Natural killer cell (primary cell): ENCODE results near the gene MCRIP2. TPM values are rescaled to one million over a fixed set of nuclear protein-coding genes. Genes with fewer than 3 reads are reported as not detected.

Experiments
- ATAC-seq, 3 donors: fragments of 150-1000 bp in 2 of 3; fragments of 200-7000 bp in 1 of 3; cut with Tn5 transposase; 1 replicate in 1 of 3; 2 replicates in 2 of 3; pipeline ENCODE4 v1.10.0; 2021; ENCODE audit warnings: mild to moderate bottlenecking in 2 of 3, moderate library complexity in 2 of 3
- DNase-seq, 2 donors: peaks; one replicate each; pipeline versions ENCODE4 v3.0.0 to v3.0.0-alpha.2; 2013 to 2021; ENCODE audit warnings: mixed read lengths in 1 of 2
- H3K27ac ChIP-seq: one replicate; pipeline ENCODE4 v1.5.1; 2013; ENCODE audit warnings: mild to moderate bottlenecking, low read length
- H3K27me3 ChIP-seq: one replicate; pipeline ENCODE4 v1.6.1; 2013; ENCODE audit warnings: low read length; ENCODE audit not compliant: control insufficient read depth, insufficient read depth
- H3K36me3 ChIP-seq: one replicate; pipeline ENCODE4 v1.6.1; 2013; ENCODE audit warnings: low read length; ENCODE audit not compliant: control insufficient read depth, insufficient read depth
- H3K4me1 ChIP-seq: one replicate; pipeline ENCODE4 v1.6.1; 2013; ENCODE audit warnings: low read length; ENCODE audit not compliant: control insufficient read depth, insufficient read depth
- H3K4me3 ChIP-seq: one replicate; pipeline ENCODE4 v1.5.1; 2013; ENCODE audit warnings: low read length
- H3K9me3 ChIP-seq: one replicate; pipeline ENCODE4 v1.6.1; 2013; ENCODE audit warnings: low read length; ENCODE audit not compliant: control insufficient read depth, insufficient read depth
- H3K27ac Mint-ChIP-seq, 2 donors: one replicate each; pipeline ENCODE4 v1.8.0; 2022; ENCODE audit warnings: mild to moderate bottlenecking in 2 of 2, mixed read lengths in 2 of 2, moderate library complexity in 1 of 2
- H3K27me3 Mint-ChIP-seq, 2 donors: one replicate each; pipeline ENCODE4 v1.8.0; 2022; ENCODE audit warnings: low read depth in 2 of 2, mixed read lengths in 2 of 2
- H3K36me3 Mint-ChIP-seq: one replicate; pipeline ENCODE4 v1.8.0; 2022; ENCODE audit warnings: mixed read lengths
- H3K4me1 Mint-ChIP-seq, 2 donors: one replicate each; pipeline ENCODE4 v1.8.0; 2022; ENCODE audit warnings: mixed read lengths in 2 of 2
- H3K4me3 Mint-ChIP-seq: one replicate; pipeline ENCODE4 v1.8.0; 2022; ENCODE audit warnings: mild to moderate bottlenecking, moderate library complexity, mixed read lengths
- H3K9me3 Mint-ChIP-seq, 2 donors: one replicate each; pipeline ENCODE4 v1.8.0; 2022; ENCODE audit warnings: mixed read lengths in 2 of 2
- WGBS: methylation state at CpG from one replicate; pipeline ENCODE4 v1.1.7; 2013; ENCODE audit warnings: missing lambda C conversion rate; ENCODE audit not compliant: insufficient coverage; 5-methylcytosine and 5-hydroxymethylcytosine counted together
- intact Hi-C: fragments of 100-400 bp; cut with micrococcal nuclease; formaldehyde crosslinking; loops from one replicate; pipeline ENCODE4 v1.14.2; 2022
- total RNA-seq, 4 donors: library from RNA; stranded (reverse); fragments of 120-200 nt in 1 of 4; gene quantifications; one replicate each; pipeline versions ENCODE4 v1.2.3 to v1.2.4, GENCODE V29; 2013 to 2022
- TF ChIP-seq, protein P1 (sequence below): fragments of 200-600 bp; IDR thresholded peaks from one replicate; pipeline ENCODE4 v1.8.0; 2022; ENCODE audit warnings: antibody characterized with exemption

The MCRIP2 gene
- total RNA-seq, 3 donors from 2014 or later (not counting 1 experiment from before 2014, with no cell fraction given), result 11.3 to 17.4 (median 15.7) TPM

DNA sequence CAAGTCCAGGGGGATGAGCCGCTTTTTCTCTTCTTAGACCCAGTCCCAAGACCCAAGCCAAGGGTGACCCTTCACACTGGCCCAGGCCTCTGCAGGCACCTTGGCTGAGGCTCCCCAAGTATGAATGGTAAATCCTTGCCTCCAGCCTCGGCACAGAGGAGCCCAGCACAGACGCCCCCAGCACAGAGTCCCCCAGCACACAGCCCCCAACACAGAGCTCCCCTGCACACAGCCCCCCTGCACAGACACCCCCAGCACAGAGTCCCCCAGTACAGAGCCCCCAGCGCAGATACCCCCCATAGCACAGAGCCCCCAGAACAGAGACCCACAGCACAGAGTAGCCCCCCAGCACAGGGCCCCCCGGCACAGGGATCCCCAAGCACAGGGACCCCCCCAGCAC, 1.0 kb upstream of the MCRIP2 start:
- Mint-ChIP-seq H3K27me3 (peaks cover 0 to 3% of the 10 kb centered on the region in 2 donors), H3K9me3 (no peaks in the 10 kb centered on the region), H3K27ac (peak overlapping the region in 1 of 2 donors; percentile 38), H3K36me3 (no peaks in the 10 kb centered on the region), H3K4me1 (peaks cover 7 to 20% of the 10 kb centered on the region in 2 donors), H3K4me3 (peak overlapping the region; percentile 67)
- H3K9me3 ChIP-seq, result no peaks in the 10 kb centered on the region
- H3K36me3 ChIP-seq, result no peaks in the 10 kb centered on the region
- DNase-seq, result no peak
- TF ChIP-seq, protein P1, sequence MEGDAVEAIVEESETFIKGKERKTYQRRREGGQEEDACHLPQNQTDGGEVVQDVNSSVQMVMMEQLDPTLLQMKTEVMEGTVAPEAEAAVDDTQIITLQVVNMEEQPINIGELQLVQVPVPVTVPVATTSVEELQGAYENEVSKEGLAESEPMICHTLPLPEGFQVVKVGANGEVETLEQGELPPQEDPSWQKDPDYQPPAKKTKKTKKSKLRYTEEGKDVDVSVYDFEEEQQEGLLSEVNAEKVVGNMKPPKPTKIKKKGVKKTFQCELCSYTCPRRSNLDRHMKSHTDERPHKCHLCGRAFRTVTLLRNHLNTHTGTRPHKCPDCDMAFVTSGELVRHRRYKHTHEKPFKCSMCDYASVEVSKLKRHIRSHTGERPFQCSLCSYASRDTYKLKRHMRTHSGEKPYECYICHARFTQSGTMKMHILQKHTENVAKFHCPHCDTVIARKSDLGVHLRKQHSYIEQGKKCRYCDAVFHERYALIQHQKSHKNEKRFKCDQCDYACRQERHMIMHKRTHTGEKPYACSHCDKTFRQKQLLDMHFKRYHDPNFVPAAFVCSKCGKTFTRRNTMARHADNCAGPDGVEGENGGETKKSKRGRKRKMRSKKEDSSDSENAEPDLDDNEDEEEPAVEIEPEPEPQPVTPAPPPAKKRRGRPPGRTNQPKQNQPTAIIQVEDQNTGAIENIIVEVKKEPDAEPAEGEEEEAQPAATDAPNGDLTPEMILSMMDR, result no peak
- H3K27ac ChIP-seq, result no peak overlapping the region
- no peak overlapping the region for H3K4me3 ChIP-seq
- 98% methylated on average over 3 of the region's 5 CpGs for WGBS
- intact Hi-C loops, result no loop called here
- H3K27me3 ChIP-seq, result no peaks in the 10 kb centered on the region
- peaks cover 34% of the 10 kb centered on the region for H3K4me1 ChIP-seq
- ATAC-seq, result no peak

DNA sequence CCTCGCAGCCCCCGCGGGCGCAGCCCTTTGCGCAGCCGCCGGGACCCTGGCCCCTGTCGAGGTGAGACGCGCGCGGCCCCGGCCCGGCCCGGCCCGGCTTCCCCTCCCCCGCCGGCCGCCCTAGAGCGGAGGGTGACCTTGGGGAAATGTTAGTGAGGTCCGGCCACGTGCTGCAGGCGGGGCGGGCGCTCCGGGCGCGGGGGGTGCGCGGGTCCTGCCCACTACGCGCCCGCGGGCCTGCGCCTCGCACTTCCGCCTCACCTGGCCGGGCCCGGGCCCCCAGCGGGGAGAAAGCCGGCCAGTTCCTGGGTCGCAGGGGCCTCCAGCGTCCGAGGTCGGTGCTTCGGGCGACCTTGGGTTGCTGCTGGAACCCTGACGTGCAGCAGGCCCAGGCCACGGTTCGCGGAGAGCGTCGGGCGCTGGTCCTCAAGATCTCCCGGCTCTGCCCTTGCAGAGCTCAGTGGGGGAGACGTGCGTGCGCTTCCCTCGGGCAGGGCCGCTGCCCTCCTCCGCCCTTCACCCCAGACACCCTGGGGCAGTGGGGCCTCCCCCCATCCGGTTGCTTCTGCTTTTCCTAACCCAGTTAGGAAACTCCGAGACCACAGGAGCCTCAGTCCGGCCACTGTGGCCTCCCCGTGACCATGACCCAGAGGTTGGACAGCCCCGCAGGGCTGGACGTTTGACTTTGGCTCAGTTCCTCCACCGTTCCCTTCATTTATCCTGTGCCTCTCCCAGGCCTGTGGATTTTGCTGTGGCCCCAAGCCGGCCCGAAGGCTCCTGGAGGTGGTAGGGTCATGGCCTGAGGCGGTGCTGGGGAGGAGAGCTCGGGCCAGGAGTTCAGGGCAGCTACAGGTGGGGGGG, 791 bp downstream of the MCRIP2 start:
- H3K4me1 ChIP-seq, result peaks cover 31% of the 10 kb centered on the region
- no peaks in the 10 kb centered on the region for H3K36me3 ChIP-seq
- no peaks in the 10 kb centered on the region for H3K27me3 ChIP-seq
- WGBS, result 8% methylated on average over 72 of the region's 72 CpGs
- no peaks in the 10 kb centered on the region for H3K27me3 Mint-ChIP-seq
- TF ChIP-seq, protein P1, result no peak
- DNase-seq (peak in 1 of 2 donors; percentile 42), ATAC-seq (peak; percentile 47 to 71 (median 61))
- H3K27ac ChIP-seq, result no peak overlapping the region
- peaks cover 0 to 13% of the 10 kb centered on the region in 2 donors for H3K4me1 Mint-ChIP-seq
- peak overlapping the region; percentile 75 for H3K4me3 Mint-ChIP-seq
- no peaks in the 10 kb centered on the region for H3K36me3 Mint-ChIP-seq
- no peaks in the 10 kb centered on the region for H3K9me3 Mint-ChIP-seq
- H3K9me3 ChIP-seq, result no peaks in the 10 kb centered on the region
- H3K4me3 ChIP-seq, result peak overlapping the region; percentile 42
- H3K27ac Mint-ChIP-seq, result no peak overlapping the region
- intact Hi-C loops, result no loop called here

DNA sequence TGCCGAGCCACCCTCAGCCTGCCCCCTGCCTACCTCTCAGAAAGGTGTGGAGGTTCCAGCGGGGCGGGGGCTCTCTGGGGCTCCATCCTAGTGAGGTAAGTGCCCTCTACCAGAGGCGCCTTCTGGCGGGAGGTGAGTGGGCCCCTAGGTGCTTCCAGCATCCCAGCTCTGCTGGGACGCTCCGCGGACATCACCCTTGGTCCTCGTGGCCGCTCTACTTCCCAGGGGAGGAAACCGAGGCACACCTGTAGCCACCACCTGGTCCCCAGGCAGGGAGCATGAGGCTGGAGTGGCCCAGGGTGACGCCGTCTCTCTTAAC, 1.4 kb downstream of the MCRIP2 start:
- Histone ChIP-seq H3K27me3 (no peaks in the 10 kb centered on the region), H3K4me3 (no peak overlapping the region), H3K27ac (no peak overlapping the region), H3K36me3 (no peaks in the 10 kb centered on the region), H3K4me1 (peaks cover 31% of the 10 kb centered on the region), H3K9me3 (no peaks in the 10 kb centered on the region)
- Mint-ChIP-seq H3K9me3 (no peaks in the 10 kb centered on the region), H3K27ac (no peak overlapping the region), H3K36me3 (no peaks in the 10 kb centered on the region), H3K4me1 (peaks cover 0 to 13% of the 10 kb centered on the region in 2 donors), H3K27me3 (no peaks in the 10 kb centered on the region), H3K4me3 (peak overlapping the region; percentile 75)
- DNase-seq (no peak), ATAC-seq (no peak)
- intact Hi-C loops, result no loop called here
- TF ChIP-seq, protein P1, result no peak
- 90% methylated on average over 11 of the region's 13 CpGs for WGBS
